HG02571 (cell line): ENCODE data around the gene GUCA1A.
"Not testable (repeated sequence)": the region's sequence is repeated elsewhere in the genome, so short reads cannot be mapped to it uniquely, and the experiment has no call there.

ENCODE experiments used
- ATAC-seq: cut with Tn5 transposase; IDR thresholded peaks from one replicate; pipeline ENCODE4 v1.9.1; 2021; ENCODE audit warnings: mild to moderate bottlenecking, moderate library complexity; ENCODE audit not compliant: unreplicated experiment

The GUCA1A gene

DNA sequence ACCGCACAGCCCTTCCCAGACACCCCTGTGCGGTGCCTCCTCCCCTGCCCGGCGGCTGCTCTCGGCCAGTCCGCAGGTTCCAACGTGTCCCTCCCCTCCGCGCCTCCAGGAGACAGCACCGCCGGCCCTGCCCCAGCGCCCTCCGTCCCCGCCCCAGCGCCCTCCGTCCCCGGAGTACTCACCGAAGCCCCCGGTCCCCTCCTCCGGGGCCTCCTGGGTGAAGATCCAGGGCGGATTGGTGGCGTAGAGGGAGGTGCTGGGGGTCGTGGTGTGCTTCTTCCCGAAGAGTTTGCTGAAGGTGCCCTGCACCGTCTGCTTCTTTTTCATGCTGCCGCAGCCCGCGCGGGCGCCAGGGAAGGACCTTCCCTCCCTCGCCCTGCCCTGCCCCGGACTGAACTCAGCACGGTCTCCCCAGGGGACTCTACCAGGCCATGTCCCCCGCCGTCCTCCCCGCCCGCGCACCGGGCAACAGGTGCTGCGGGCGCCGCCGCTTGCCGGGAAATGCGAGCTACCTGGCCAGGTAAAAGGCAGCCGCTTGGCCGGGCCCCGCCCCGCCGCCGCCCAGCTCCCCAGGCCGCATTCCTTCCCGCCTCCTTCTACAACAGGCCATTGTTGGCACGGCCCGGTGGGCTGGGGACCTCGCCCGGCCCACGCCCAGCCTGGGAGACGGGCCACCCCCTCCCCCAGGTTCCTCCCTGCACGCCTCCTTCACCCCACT, 30.9 kb upstream of the GUCA1A start, which contains the start of gene C6orf132:
Gene C6orf132, minus strand, starts transcription at position 503 of the 718 bp plus-strand sequence. Its CDS starts 176 bp downstream, at position 327.
- ATAC-seq, result no peak

DNA sequence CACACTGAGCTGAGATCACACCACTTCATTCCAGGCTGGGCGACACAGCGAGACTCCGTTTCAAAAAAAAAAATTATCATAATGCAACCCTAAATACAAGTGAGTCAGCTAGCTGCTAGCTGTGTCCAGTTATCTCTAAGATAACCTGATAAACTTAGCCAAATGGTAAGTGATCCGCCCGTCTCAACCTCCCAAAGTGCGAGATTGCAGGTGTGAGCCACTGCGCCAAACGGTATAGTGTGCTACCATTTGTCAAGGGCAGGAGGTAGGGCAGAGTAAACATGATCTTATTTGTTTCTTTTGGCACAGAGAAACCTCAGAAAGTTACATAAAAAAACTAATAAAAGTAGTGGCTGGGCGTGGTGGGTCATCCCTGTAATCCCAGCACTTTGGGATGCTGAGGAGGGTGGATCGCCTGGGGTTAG, 26.0 kb upstream of the GUCA1A start:
- ATAC-seq, result no peak

GRCh38 chr6:42148058-42148457, 25.1 kb upstream of the GUCA1A start:
- no peak for ATAC-seq

GRCh38 chr6:42150254-42150653, 22.9 kb upstream of the GUCA1A start:
- no peak for ATAC-seq

- ATAC-seq, result no peak
These were observed 21.1 kb upstream of the GUCA1A start for GRCh38 chr6:42152024-42152423.

DNA sequence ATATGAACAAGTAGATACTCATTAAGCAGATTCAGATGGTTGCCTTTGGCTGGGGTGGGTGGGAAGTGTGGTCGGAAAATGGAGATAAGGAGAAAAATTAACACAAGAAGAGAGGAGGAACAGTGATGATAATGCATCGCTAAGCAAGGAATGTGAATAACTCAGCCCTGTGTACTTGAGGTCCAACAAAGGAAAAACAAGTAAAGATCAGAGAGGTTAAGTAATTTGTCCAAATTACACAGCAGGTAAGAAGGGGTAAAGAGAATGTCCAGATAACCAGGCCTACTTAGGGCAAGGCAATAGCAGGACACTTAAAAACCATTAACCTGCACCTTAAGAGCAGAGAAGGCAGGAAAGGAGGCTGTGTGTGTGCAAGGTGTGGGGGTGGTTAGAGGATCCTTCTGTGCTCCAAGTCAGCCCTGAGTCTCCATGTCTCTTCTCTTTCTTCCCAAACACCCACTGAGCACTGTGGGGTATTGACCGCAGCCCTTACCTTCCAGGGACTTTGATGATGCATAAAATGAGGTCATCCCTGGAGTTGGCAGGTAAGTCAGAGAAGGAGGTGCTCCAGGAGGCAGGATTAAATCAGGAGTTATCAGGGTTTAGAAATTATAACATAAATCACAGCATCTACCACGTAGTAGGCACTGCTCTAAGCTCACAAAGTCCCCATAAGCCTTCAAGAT, 20.5 kb upstream of the GUCA1A start:
- ATAC-seq, result not testable (repeated sequence)

DNA sequence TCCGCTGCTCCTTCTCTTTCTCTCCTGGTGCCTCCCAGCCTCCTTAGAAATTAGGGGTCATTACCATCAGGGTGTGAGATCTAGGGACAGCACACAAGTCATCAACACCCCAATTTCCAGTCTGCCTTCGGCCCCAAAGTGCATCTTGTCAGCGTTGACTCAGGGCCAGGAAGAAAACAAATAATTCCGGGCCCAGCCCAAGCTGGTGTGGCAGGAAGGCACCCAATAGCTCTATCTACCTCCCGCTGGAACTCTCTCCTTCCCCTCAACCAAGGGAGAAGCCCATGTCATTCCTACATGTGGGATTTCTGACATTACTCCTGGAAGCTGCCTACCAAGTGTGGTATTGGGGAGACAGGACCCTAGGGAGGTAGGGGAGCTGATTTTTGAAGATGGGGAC, 19.2 kb upstream of the GUCA1A start:
- no peak for ATAC-seq

- no peak for ATAC-seq
These were observed 18.5 kb upstream of the GUCA1A start for GRCh38 chr6:42154461-42155209.

DNA sequence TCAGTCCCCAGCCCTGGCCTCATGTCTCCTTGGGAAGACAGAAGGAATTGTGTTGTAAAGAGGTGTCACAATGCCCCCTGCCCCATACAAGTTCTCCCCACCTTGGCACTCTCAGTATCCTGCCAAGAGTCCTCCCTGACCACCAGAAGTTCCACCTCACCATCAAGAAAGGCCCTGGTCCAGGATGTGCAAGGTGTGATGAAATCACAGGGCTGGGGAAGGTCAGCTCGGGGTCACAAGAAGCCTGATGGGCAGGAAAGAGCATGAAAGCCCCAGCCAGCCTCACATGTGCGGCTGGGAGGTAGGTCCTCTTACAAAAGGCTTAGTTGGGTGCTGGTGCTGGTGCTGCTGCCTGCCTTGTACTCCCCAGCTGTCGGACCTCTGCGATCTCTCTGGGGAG, 17.9 kb upstream of the GUCA1A start:
- ATAC-seq, result no peak

- ATAC-seq, result no peak
These were observed 16.5 kb upstream of the GUCA1A start for GRCh38 chr6:42156638-42157037.

- ATAC-seq, result no peak
These were observed 15.2 kb upstream of the GUCA1A start for GRCh38 chr6:42158011-42158410.

- ATAC-seq, result no peak
These were observed 14.5 kb upstream of the GUCA1A start for GRCh38 chr6:42158631-42159030.

- no peak for ATAC-seq
These were observed 13.6 kb upstream of the GUCA1A start for GRCh38 chr6:42159431-42160024.

DNA sequence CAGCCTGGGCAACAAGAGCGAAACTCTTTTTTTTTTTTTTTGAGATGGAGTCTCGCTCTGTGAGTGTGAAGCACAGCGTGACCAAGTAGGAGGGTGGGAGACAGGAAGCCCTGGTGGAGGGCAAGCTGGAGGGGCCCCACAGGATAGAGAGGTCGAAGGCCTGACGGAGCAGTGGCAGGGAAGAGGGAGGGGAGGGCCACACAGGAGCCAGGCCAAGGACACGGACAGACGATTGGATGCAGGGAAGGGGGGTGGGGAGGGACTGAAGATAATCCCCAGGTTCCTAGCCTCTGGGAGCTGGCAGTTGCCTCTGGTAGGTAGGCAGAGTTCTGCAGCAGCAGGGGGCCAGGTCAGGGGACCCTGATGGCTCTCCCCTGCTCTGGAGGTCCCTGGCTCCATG, 10.8 kb upstream of the GUCA1A start:
- no peak for ATAC-seq

DNA sequence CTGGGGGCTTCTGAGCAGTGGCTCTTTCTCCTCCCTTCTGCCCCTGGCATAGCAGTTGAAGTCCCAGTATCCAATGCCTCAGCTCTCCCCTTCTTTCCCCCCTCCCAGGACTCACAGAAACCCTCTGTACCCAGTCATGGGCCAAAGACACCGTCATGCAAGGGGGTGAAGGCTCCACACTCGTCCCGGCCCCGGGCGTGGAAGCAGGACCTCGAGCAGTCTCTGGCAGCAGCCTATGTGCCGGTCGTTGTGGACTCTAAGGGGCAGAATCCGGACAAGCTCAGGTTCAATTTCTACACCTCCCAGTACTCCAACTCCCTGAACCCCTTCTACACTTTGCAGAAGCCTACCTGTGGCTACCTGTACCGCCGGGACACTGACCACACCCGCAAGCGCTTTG, 10.4 kb upstream of the GUCA1A start:
- no peak for ATAC-seq

DNA sequence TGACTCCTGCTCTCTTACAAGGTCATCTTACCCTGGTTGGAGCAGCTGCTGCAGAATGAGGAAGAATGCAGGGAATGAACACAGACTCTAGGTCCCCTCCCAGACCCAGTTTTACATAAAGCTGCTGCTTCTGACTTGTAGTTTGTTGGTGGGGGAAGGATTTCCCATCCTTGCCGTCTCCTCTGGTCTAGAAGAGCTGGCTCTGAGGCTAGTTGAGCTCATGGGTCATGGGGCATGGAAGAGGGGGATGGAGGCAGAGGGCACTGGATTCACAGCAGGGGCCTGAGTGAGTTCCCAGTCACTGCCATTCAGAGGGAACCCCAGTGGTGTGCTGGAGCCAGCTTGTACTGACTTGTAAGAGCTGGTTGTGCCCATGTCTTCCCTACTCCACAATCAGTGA, 9.2 kb upstream of the GUCA1A start:
- ATAC-seq, result no peak

- ATAC-seq, result no peak
These were observed 8.1 kb upstream of the GUCA1A start for GRCh38 chr6:42165016-42165415.

DNA sequence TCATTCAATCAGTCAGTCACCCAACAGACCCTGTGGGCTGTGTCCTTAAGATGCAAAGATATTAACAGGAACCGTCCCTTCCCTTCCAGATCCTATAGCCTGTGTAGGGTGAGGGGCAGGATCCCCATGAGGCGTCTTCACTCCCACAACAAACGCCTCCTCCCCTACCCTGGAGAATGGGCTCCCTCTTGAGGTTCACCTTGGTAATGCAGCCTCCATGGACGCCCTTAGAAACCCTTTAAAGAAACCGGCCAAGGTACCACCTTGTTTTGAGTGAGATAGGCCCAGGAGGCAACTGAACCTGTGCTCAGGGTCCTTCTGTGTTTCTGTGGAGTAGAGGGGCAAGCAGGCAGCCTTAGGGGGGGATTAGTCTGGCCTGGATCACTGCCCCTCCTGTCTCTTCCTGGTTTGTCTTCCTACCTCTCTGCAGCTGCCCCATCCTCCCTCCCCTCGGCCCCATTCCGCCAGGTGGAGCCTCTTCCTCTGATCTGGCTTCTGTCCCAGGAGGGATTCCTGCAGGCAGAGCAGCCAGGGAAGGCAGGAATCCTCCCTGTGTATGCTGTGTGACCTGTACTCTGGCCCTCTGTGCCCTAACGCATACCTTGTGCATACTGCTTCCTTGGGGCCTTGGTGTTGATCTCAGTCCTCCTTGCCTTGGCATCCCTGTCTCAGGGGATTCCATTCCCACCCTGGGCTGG, 6.6 kb upstream of the GUCA1A start:
- no peak for ATAC-seq

DNA sequence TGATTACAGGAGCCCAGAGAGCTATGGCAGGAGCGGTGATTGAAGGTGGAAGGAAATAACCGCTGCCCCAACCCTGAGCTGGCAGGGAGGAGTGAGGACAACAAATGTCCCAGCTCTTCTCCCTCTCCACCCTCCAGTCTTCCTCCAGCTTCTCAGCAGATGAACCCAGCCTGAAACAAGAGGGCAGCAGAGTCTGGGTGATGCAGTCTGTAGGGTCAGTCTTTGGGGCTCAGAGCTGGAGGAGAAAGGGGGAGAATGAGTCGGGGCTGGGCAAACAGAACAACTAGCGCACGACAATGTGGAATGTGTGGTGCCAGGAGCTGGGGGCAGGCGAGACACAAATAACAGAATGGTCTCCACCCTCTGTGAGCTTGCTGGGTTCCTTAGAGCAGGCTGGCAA, 4.5 kb upstream of the GUCA1A start:
- no peak for ATAC-seq

DNA sequence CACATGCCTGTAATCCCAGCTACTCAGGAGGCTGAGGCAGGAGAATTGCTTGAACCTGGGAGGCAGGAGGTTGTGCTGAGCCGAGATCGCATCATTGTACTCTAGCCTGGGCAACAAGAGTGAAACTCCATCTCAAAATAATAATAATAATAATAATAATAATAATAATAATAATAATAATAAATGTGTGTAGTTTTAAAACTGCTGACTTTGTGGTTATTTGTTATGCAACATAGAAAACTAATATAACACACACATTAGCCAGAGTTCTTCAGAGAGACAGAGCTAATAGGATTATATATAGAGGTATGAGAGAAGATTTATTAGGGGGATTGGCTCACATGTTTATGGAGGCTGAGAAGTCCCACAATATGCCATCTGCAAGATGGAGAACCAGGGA, 3.4 kb upstream of the GUCA1A start:
- not testable (repeated sequence) for ATAC-seq
